ENCODE results near the gene SLC35F1.
A peak's percentile ranks its signal among the peaks of the same experiment; 100 is the strongest.

SLC35F1 gene

GRCh38 chr6:118319894-118320649 is 413.0 kb downstream of the SLC35F1 start:
- no peak for DNase-seq

DNA sequence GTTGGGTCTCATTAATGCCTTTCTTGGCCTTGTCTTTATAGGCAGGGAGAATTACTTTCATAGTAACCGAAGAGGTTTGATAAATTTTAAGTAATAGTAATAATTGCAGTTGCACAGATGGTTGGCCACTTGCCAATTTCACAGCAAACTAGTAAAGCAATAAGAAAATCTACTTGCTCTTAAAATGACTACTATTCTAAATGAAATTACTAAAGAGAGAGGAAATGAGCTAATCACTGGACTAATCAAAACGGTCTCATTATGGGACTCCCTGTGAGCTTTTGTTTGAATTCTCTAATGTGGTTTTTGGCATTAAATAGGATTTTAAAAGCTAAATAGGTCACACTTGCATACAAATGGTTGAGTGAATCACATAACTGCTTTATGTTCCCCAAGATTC is 413.6 kb downstream of the SLC35F1 start:
- DNase-seq = no peak

- DNase-seq = no peak
These were observed 417.1 kb downstream of the SLC35F1 start for GRCh38 chr6:118324116-118324515.

DNA sequence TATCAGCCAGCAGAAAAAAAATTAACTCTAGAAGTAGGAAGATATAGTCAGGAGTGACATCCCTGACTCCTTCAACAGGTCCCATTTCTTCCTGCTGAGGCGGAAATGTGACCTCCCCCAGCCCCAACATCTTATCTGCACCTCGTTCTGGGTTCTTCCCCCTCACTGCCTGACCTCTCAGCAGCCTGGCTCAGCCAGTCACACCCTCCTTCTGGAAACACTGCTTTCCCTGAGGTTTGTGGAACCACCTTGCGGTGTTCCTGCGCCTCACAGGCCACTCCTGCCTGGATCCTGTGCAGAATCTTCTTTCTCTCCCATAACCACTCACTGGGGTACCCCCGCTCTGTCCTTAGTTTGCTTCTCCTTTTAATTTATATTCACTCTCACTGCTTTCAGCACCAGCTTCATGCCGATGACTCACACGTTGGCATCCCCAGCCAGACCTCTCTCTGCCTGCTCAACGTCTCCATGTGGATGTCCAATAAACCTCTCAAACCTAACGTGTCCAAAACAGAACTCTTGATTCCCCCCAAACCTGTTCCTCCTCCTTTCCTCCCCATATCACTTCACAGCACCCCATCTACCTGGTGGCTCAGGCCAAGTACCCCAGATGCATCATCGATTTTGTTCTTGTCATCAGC is 418.3 kb downstream of the SLC35F1 start:
- no peak for DNase-seq

GRCh38 chr6:118326712-118327111 is 419.6 kb downstream of the SLC35F1 start:
- no peak for DNase-seq

DNA sequence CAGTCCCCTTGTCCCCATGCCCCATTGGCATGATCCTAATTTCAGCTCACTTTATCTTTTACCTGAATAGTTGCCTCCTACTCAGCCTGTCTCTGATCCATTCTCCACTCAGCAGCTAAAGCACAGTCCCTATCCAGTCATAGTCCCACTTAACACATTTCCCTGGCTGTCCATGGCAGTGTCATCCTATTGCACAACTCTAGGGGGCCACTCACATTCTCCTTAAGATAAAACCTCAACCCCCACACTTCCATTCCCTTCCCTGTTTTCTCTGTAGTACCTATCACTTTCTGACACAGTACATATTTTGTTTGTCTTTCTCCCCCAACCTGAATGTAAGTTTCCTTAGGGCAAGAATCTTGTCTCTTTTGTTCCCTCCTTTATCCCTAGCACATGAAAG is 420.2 kb downstream of the SLC35F1 start:
- DNase-seq = no peak

DNA sequence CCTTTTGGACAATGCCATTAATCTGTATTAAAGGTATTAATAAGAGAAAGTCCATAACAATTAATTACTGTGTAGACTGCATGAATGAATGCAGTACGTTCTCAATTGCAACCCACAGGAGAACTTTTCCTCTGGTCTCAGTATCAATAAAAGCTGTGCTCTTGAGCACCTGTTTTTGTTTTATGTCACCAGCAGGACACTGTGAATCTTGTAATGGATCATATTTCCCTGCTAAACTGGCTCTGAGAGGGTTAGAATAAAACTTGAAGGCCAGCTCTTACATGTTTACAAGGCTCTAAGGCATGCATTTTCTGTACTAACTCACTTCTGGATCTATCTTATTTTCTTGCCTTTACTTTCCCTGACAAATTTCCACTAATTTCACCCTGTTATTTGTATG is 426.7 kb downstream of the SLC35F1 start:
- DNase-seq = no peak

DNA sequence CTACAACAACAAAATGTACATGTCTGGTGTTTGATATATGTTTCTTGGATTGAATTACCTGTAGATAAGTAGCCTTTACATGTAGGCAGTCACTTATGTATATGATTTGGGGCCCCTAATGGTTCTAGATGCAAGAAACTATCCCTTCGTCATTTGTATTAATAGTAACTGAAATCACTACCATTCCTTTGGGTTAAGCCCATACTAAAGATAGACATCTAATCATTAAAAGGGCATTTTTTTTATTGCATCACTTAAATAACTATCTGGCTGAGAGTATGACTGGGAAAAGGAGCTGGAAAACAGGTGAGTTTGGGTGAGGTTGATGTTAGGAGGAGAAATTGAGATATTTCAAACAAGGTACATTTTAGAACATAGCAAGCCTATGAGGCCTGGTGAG is 427.6 kb downstream of the SLC35F1 start:
- DNase-seq = no peak

DNA sequence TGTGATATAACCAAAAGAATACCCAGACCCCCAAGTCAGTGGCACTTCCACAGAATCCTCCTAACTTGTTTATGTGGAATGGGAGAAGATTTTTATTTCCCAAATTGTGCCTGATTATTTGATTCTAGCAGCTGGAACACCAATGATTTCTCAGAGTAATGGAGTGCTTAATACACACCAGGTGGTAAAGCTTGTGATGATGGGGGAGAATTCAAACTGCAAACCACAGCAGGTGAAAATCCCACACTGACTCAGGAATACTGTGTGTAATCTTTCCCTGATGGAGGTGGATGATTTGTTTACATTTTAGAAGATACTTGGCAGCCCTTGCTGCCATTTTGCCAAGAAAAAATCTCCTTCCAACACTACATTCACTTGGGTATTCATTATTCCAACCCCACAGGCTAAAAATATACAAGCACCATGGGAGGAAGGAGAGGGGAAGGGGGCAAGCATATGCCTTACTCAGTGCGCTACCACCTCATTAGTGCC is 428.3 kb downstream of the SLC35F1 start:
- no peak for DNase-seq

- DNase-seq = no peak
These were observed 437.1 kb downstream of the SLC35F1 start for GRCh38 chr6:118344014-118344670.

DNA sequence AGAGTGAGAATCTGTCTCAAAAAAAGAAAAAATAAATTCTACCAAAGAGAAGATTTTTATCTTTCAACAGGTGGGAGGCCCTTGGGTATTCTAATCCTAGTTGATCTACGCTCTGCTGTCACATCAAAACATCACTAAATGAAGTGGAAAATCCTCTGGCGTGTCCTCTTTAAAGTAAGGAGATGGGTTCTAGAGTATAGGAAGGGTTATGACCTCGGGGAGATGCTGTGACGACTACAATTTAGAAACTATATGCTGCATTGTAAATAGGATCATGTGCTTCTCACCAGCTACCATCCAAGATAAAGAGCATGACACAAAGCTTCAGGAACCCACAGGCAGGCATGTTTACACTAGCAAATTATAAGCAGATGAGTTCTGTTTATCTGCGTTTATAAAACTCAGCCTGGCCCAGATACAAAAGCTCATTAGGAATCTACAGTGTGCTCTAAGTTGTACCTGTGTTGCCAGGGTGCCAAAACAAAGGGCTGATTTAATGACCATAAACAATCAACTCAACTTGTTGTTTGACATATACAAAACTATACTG is 443.9 kb downstream of the SLC35F1 start:
- DNase-seq = no peak

- DNase-seq = no peak
These were observed 446.5 kb downstream of the SLC35F1 start for GRCh38 chr6:118353564-118353963.

GRCh38 chr6:118354641-118355040 is 447.6 kb downstream of the SLC35F1 start:
- DNase-seq = no peak

DNA sequence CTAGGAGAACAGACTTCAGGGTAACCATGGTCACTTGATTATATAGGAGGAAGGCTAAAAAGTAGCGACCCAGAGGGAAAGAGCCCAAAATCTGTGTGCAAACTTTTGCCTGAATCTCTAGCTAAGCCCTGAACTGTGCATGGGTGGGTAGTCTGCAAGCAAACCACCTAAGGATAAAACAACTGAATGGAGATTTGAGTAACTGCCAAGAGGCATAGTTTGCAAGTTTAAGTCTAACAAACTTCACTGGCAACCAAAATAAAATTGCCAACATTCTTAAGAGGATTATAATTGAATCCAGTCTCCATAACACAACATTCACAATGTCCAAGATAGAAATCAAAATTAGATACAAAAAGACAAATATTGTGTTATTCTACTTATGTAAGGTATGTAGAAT is 449.0 kb downstream of the SLC35F1 start:
- peak; percentile 35 for DNase-seq

DNA sequence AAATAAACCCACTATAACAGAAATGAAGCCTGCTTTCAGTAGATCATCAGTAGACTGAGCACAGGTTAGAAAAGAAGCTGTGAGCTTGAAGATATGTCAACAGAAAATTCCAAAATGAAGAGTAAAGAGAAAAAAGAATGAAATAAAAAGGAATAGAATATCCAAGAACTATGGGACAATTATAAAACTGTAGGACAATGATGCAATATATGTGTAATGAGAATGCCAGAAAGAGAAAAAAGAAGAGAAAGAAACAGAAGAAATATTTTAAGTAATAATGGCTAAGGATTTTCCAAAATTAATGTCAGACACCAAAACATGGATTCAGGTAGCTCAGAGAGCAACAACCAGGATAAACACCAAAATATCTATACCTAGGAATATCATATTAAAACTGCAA is 449.6 kb downstream of the SLC35F1 start:
- no peak for DNase-seq
